Astrocyte of the hippocampus (primary cell): ENCODE results near the gene GALNT8.

Source experiments
- DNase-seq: peaks from one replicate; pipeline ENCODE4 v3.0.0; 2011; ENCODE audit warnings: low read depth, low spot score

Gene GALNT8

DNA sequence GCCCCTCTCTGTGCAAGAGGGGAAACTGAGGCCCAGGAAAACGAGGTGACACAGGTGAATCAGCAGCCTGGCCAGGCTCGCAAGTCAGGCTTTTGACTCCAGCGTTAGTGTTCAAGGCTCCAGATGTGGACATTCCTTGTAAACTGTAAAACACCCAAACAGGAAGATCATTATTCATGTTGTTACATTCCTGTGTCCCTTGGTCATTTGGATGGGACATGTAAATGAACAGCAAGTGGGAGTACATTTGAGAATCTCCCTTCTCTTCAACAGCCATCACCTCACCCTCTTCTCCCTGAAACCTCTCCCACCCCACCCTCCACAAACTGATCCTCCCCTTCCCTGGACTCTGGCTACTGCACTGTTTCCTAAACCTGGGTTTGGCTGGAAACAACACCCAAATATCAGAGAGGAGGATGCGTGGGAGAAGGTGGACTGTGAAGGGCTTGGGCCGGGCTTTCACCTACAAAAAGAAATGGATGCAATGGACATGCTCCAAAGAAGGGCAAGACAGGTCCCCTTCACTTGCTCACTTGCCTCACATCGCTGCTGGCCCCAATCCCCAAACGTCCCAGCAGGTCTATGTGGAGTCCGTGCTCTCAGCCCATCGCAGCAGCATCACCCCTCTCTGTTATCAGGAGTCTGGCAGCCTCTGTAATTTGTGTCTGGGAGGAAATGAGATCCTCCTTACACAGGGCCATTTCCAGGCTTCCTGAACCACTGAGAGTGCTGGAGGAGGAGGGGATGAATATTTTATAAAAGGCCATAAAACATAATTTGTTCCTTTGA is 76.7 kb downstream of the GALNT8 start:
- no peak for DNase-seq

DNA sequence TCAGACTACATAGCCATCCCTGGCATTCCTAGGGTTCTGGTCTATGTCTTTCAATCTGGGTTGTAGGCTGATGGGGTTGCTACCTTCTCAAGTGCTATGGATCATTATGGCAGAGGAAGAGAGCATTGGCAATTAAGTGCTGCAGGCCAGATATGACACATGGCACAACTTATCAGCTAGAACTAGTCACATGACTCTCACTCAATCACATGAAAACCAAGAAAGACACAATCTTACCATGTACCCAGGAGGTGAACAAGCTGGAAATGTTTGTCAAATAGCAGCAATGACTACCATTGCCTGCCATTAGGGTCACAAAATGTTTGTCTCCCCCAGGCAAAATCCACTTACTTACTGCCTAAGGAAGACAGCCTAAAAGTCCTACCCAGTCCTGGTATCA is 80.4 kb downstream of the GALNT8 start:
- no peak for DNase-seq

DNA sequence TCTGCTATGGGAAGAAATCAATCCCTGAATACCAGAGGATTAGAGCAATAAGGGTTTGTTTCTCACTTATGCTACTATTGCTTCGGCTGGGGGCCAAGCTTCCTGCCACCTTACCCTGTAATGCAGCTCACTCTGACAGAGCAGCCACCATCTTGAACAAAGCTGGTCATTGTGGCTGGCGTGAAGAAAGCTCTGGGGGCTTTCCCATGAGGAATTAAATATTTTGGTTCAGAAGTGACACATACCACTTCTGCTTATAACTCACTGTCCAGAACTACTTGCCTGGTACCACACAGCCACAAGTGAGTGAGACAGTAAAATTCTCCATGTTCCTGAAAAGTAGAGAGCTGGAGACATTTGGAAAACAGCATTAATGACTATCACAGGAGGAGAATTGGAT is 82.6 kb downstream of the GALNT8 start:
- DNase-seq = no peak

DNA sequence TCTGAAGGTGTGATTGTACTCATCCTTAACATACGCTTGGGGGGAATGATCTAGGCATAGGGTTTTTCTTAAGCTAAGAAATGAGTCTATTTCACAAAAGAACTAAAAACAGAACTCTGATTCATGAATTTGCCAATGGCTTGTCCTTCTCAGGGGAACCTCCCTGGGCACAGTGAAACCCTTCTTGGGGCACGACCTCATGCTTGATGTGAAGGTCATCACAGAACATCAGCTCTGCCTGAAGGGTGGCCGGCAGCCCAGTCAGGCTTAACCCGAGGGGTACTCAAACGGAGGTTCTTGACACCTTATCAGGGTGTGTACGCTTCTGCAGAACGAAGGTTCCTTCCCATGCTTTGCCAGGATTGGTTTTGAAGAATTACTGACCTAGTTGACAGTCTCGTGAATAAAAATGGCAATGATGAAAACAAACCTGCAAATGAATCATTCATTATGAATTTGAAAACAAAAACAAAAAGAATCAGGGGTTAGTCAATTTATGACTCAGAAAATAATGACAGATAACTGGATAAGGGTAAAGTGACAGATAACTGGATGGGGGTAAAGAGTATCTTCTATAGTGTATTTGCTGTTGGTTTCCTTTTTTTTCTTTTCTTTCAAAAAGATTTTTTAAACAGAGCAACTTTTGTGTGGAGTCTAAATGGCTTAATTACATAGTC is 86.4 kb downstream of the GALNT8 start:
- DNase-seq = no peak

DNA sequence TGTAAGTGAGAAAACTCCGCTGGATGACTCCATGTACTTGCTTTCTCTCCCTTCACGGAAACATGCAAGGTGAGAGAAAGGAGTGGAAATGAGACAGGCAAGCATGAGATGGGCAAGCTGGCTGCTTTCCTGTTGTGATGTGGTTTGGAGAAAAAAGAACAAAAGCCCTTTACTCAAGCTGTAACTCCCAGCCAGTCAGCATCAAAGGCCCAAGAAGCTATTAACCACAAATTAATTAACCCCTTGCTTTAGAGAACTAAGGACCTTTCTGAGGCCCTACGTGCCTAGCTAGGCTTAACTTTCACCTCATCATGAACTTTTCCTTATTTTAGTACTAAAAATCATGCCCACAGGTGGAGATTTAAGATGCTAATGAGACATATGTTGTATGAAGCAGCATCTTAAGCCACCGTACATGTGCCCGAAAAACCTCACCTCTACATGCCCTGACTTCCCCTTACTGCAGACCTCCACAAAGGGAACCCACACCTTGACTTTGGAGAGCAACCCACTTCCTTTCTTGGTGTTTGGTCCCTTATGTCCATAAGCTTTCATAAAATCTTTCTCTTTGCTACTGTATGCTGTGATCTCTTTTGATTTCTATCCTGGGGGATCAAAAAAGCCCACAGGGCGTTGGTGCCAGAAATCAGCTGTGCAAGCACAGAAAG is 87.0 kb downstream of the GALNT8 start:
- DNase-seq = no peak

DNA sequence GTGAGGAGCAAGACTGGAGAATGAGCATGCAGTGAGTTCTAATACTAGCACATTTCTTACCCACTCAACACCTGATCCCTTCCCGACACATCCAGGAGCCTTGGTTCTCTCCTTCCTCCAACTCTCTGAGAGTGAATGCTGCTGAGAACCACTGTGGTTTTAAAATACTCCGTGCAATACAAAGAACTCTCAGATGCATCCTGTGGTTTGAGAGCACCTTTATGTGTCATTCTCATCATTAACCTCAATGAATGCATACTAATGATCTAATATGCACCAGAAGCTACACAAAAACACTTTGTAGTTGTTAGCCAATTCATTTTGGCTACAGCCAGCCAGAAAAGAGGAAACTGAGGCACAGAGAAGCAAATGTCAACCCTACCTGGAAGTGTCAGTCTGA is 87.6 kb downstream of the GALNT8 start:
- DNase-seq = no peak

DNA sequence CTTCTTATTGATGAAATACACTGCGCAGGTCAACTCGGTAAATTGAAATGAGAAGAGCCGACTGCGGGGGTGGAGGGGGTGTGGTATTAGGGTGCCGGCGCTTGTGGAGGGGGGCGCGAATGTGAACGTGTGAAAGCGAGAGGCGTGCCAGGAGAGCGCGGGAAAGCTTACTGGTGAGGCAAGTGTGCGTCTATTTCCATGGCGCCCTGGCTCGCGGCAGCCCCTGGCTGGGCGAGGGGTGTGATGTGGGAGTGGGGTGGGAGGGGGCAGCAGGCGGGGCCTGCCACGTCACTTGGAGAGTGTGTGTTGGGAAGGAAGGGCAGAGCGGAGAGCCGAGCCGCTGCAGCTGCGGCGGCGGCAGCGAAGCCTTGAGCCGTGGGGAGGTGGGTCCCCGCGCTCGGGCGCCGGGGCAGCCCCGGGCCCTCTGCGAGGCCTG is 88.8 kb downstream of the GALNT8 start:
- peak; percentile 71 for DNase-seq

DNA sequence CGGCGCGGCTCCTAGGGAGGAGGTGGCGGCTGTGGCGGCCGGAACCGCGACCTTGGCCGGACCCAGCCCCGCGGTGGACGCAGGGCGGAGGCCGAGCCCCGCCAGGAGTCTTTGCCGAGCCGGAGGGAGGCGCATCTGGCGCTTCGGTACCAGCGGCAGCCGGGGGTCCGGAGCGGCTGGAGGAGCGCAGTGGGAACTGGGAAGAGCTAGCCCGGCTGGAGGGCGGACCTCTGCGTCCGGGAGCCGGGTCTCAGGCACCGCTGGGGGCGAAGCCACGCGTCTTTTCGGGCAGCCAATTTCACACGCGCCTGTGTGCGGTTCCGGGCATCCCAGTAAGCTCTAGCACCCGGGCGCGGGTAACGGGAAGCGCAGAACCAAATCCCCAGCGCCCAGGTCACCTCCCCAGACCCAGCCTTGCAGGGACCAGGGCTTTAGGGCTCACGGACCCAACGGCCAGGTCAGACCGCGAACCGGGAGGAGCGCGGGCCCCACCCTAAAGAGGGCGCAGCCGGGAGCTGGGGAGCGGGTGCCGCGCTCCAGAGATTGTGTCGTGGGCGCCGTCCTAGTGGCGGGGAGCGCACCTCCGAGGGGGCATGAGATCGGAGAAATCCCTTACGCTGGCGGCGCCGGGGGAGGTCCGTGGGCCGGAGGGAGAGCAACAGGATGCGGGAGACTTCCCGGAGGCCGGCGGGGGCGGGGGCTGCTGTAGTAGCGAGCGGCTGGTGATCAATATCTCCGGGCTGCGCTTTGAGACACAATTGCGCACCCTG is 89.4 kb downstream of the GALNT8 start:
- DNase-seq = peak; percentile 58

DNA sequence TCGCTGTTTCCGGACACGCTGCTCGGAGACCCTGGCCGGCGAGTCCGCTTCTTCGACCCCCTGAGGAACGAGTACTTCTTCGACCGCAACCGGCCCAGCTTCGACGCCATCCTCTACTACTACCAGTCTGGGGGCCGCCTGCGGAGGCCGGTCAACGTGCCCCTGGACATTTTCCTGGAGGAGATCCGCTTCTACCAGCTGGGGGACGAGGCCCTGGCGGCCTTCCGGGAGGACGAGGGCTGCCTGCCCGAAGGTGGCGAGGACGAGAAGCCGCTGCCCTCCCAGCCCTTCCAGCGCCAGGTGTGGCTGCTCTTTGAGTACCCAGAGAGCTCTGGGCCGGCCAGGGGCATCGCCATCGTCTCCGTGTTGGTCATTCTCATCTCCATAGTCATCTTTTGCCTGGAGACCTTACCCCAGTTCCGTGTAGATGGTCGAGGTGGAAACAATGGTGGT is 90.0 kb downstream of the GALNT8 start:
- no peak for DNase-seq

DNA sequence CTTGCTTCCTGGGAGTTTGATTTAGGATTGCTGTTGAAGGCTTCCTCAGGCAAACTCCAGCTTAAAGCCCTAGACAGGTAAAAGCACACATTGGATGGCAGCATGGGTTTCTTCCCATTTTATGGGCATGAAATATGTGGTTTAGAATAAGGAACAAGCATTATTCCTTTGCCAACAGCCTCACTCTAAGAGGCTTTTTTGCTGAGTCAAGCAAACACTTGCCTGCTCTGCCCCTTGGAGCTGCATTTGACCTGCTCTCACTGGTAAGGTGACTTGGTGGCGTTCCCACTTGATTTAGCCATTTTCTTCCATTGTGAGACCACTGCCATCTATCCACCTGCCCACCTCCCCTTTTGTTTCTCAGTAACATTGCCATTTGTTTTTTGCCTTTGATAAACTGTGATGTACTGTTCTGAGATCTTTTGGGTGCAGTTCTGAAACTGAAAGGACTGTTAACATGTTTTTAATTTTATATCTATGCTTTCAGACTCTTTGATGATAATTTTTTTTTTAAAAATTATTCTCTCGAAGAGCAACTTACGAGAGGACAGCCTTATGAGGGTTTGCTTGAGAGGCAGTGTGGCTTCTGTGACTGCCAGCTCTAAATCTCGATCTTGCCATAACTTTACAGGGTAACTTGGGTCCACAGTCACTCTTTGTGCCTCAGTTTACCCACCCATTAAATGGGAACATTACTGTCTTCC is 92.6 kb downstream of the GALNT8 start:
- no peak for DNase-seq

DNA sequence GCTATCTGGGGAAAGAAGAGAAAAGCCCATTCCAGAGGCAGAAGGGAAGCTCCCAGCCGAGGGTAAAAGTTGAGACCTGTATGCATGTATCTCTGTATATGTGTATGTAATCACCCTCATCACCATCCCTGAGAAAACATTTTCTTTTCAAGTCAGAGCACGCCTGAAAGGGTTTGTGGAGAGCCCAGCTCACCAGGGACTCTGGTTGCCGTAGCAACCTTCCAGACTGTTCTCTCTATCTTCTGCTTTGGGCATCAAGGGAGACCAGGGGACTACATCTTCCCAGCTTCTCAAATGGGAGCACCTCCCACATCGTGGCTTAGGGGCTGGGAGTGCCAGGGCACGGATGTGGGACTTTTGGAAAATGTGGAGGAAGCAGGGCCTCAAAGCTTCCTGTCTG is 93.5 kb downstream of the GALNT8 start:
- no peak for DNase-seq

DNA sequence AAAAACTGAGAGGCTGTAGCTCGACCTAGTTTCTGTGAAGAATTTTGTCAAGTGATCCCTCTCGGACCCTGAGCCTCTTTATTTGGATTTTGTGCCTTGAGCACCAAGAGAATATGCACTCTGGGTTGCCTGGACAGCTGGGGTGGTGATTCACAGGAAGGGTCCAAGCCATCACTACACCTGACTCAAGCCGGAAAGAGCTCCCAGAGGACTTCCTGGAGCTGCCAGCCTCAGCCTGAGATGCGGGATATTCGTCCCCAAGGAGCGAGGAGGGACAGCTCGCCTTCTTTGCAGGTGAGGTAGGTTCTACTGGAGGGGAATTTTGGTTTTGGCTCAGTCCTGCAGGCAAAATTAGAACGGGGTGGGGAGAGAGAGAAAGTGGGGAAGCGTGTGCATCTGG is 94.3 kb downstream of the GALNT8 start:
- DNase-seq = no peak

DNA sequence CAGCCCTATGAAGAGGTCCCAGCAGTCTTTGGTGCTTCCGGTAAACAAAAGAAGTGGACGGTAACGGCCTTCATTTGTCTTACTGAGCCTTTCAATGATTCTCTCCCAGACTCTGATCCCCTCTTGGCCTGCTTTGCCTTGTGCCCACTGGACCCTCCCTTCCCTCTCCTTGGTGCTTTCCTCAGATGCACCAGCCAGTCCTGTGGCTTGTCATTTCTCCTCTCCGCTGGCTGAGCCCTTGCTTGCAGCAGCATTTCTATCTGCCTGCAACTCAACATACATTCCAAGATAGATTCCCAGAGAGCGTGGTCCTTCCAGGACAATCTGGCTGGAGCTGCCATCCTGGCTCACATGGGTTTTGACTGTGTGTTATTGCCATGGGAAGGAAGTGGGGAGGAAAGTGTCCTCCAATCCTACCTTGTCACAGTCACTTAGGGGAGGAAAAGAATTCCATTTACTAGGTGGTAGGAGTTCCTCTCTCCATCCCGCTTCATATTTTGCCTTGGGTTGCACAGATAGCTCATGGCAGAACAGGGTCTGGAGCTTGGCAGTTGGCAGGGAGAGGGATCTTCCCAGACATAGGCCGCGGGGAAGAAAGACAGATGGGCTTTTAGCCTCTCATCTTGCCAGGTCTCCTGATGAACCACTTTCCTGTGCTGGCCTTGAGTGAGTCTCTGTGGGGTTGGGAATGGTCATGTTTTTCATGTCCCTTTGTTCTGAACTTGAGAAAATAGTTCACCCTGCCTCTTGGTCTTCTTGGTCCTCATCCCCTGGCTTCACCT is 96.7 kb downstream of the GALNT8 start:
- DNase-seq = no peak

DNA sequence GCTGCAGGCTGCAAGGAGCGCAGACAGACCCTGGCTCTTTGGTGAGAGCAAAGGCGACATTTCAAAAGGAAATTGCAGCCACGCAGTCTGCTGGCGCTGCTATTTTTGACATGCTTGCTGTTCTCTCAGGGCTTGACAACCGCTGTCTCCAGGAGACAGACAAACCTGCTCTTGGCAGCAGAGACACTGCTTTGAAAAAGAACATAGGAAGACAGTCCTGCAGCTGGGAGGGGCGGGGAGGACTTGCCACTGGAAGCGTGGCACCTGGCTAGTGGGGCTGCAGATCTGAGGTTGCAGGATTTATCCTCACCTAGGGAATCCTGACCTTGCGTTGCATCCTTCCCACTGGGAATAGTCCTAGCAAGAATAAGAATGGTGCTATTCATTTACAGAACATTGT is 97.7 kb downstream of the GALNT8 start:
- no peak for DNase-seq

DNA sequence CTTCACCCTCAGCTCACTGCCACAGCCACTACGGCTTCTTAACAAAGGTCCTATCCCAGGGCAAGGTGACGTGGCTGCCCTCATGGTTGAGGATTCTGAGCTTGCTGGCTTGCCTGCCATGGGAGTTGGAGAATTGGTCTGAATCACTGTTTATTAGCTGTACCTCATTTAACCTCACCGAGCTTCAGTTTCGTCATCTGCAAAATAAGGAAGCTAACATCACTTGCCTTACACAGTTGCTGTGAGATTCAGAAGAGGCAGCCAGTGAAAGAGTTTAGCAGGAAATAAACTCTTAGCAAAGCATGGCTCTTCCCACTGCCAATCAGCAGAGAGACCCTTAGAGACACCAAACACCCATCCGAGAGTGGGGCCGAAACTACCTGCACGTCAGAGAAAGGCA is 99.5 kb downstream of the GALNT8 start:
- DNase-seq = no peak

DNA sequence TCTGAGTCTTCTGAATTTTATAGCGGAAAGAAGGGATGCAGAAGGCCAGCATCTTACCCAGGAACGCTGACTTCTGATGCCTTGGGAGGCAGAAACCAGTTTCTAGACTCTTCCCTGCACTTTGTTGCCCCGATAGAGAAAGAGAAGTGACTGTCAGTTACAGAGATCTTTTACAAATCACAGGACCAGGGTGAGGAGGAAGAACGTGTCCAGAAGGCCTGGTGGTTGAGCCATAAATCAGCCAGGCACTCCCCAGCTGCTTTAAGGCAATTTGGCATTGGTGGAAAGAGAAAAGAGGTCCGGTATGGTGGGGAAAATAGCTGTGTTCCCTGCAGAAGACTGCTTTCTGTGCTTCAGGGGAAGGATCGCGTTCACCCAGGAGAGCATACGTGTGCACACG is 100.8 kb downstream of the GALNT8 start:
- no peak for DNase-seq
